ENCODE data around the gene ELF2. TPM values are rescaled to one million over a fixed set of nuclear protein-coding genes. Genes with fewer than 3 reads are reported as not detected.
"Not testable (repeated sequence)": the region's sequence is repeated elsewhere in the genome, so short reads cannot be mapped to it uniquely, and the experiment has no call there.

ELF2 gene
- total RNA-seq, 5 donors from 2014 or later (not counting 1 experiment from before 2014, with no cell fraction given): 52.8 to 78.1 (median 54.0) TPM

- ATAC-seq (replicated peaks in 1 of 4); H3K36me3 Mint-ChIP-seq; H3K4me3 Mint-ChIP-seq; H3K36me3 ChIP-seq (ENCODE audit: control insufficient read depth in 2 of 2, extremely low read depth in 1 of 2, insufficient read depth in 1 of 2, low read length in 1 of 2); H3K27ac ChIP-seq (ENCODE audit: low read length); H3K9me3 ChIP-seq; CTCF ChIA-PET; POLR2A ChIA-PET; H3K27me3 ChIP-seq (replicated peaks in 1 of 2; ENCODE audit: control insufficient read depth in 2 of 2, extremely low read depth in 1 of 2, insufficient read depth in 2 of 2, low read length in 1 of 2); H3K27ac Mint-ChIP-seq; H3K4me1 ChIP-seq (ENCODE audit: control insufficient read depth in 1 of 2, extremely low read depth in 1 of 2, insufficient read depth in 2 of 2, low read length in 2 of 2); H3K9me3 Mint-ChIP-seq; H3K27me3 Mint-ChIP-seq; H3K4me1 Mint-ChIP-seq; H3K4me3 ChIP-seq (ENCODE audit: control insufficient read depth in 1 of 2, extremely low read depth in 1 of 2, low read length in 1 of 2); DNase-seq: not testable (repeated sequence)
- 90% methylated on average over 5 of the region's 10 CpGs for WGBS (ENCODE audit: insufficient coverage)
Observed at GRCh38 chr4:139213633-139214032, 36.6 kb upstream of the ELF2 start.

- H3K4me3 ChIP-seq (ENCODE audit: control insufficient read depth in 1 of 2, extremely low read depth in 1 of 2, low read length in 1 of 2): no peak overlapping the region
- H3K4me1 Mint-ChIP-seq: peaks cover 0 to 12% (median 11%) of the 10 kb centered on the region in 3 donors
- ATAC-seq (replicated peaks in 1 of 4): no peak
- H3K36me3 Mint-ChIP-seq: no peaks in the 10 kb centered on the region
- POLR2A ChIA-PET: interaction anchor here in 1 of 2 donors (0.6 kb wide), 1 partner anchor 115 kb away, joined by 4 read pairs; no protein-coding TSS in a partner anchor
- no peak overlapping the region for H3K4me3 Mint-ChIP-seq
- H3K27ac Mint-ChIP-seq: no peak overlapping the region
- WGBS (ENCODE audit: insufficient coverage): 100% methylated on average over 1 of the region's 3 CpGs
- no peaks in the 10 kb centered on the region for H3K4me1 ChIP-seq (ENCODE audit: control insufficient read depth in 1 of 2, extremely low read depth in 1 of 2, insufficient read depth in 2 of 2, low read length in 2 of 2)
- H3K27me3 Mint-ChIP-seq: no peaks in the 10 kb centered on the region
- no peaks in the 10 kb centered on the region for H3K9me3 ChIP-seq
- CTCF ChIA-PET: interaction anchor here in 1 of 2 donors (0.5 kb wide), 1 partner anchor 196 kb away, joined by 8 read pairs; no protein-coding TSS in a partner anchor
- H3K9me3 Mint-ChIP-seq: no peaks in the 10 kb centered on the region
- DNase-seq: no peak
- H3K36me3 ChIP-seq (ENCODE audit: control insufficient read depth in 2 of 2, extremely low read depth in 1 of 2, insufficient read depth in 1 of 2, low read length in 1 of 2): no peaks in the 10 kb centered on the region
- H3K27ac ChIP-seq (ENCODE audit: low read length): no peak overlapping the region
- no peaks in the 10 kb centered on the region for H3K27me3 ChIP-seq (replicated peaks in 1 of 2; ENCODE audit: control insufficient read depth in 2 of 2, extremely low read depth in 1 of 2, insufficient read depth in 2 of 2, low read length in 1 of 2)
Observed at GRCh38 chr4:139212900-139213299, 35.9 kb upstream of the ELF2 start.

GRCh38 chr4:139210486-139210885 is 33.5 kb upstream of the ELF2 start:
- Mint-ChIP-seq H3K27me3 (no peaks in the 10 kb centered on the region), H3K4me1 (peaks cover 0 to 13% (median 12%) of the 10 kb centered on the region in 3 donors), H3K4me3 (no peak overlapping the region), H3K36me3 (no peaks in the 10 kb centered on the region), H3K9me3 (no peaks in the 10 kb centered on the region), H3K27ac (no peak overlapping the region)
- H3K4me1 ChIP-seq (ENCODE audit: control insufficient read depth in 1 of 2, extremely low read depth in 1 of 2, insufficient read depth in 2 of 2, low read length in 2 of 2): no peaks in the 10 kb centered on the region
- no peaks in the 10 kb centered on the region for H3K36me3 ChIP-seq (ENCODE audit: control insufficient read depth in 2 of 2, extremely low read depth in 1 of 2, insufficient read depth in 1 of 2, low read length in 1 of 2)
- ChIA-PET POLR2A (interaction anchor here in 1 of 2 donors (0.5 kb wide), 2 partner anchors 204 to 443 kb away, joined by 3 read pairs; no protein-coding TSS in a partner anchor), CTCF (interaction anchor here in 1 of 2 donors (0.6 kb wide), 1 partner anchor 22 kb away, joined by 3 read pairs; no protein-coding TSS in a partner anchor)
- no peaks in the 10 kb centered on the region for H3K9me3 ChIP-seq
- H3K4me3 ChIP-seq (ENCODE audit: control insufficient read depth in 1 of 2, extremely low read depth in 1 of 2, low read length in 1 of 2): no peak overlapping the region
- H3K27ac ChIP-seq (ENCODE audit: low read length): no peak overlapping the region
- no peak for ATAC-seq (replicated peaks in 1 of 4)
- H3K27me3 ChIP-seq (replicated peaks in 1 of 2; ENCODE audit: control insufficient read depth in 2 of 2, extremely low read depth in 1 of 2, insufficient read depth in 2 of 2, low read length in 1 of 2): no peaks in the 10 kb centered on the region
- no peak for DNase-seq
- no CpG with 5 or more reads among the region's 1 CpG for WGBS (ENCODE audit: insufficient coverage)

GRCh38 chr4:139209470-139210063 is 32.5 kb upstream of the ELF2 start:
- Mint-ChIP-seq H3K27ac (no peak overlapping the region), H3K36me3 (no peaks in the 10 kb centered on the region), H3K4me1 (peaks cover 0 to 11% (median 9%) of the 10 kb centered on the region in 3 donors), H3K4me3 (no peak overlapping the region), H3K9me3 (no peaks in the 10 kb centered on the region), H3K27me3 (no peaks in the 10 kb centered on the region)
- no peaks in the 10 kb centered on the region for H3K9me3 ChIP-seq
- ATAC-seq (replicated peaks in 1 of 4): no peak
- DNase-seq: no peak
- ChIA-PET POLR2A (interaction anchor here in 1 of 2 donors (0.5 to 0.6 kb wide), 2 partner anchors 44 to 203 kb away, joined by 3 read pairs; no protein-coding TSS in a partner anchor), CTCF (interaction anchor here in 1 of 2 donors (0.8 kb wide), 1 partner anchor 109 kb away, joined by 3 read pairs; no protein-coding TSS in a partner anchor)
- H3K27ac ChIP-seq (ENCODE audit: low read length): no peak overlapping the region
- no peaks in the 10 kb centered on the region for H3K27me3 ChIP-seq (replicated peaks in 1 of 2; ENCODE audit: control insufficient read depth in 2 of 2, extremely low read depth in 1 of 2, insufficient read depth in 2 of 2, low read length in 1 of 2)
- no peak overlapping the region for H3K4me3 ChIP-seq (ENCODE audit: control insufficient read depth in 1 of 2, extremely low read depth in 1 of 2, low read length in 1 of 2)
- H3K4me1 ChIP-seq (ENCODE audit: control insufficient read depth in 1 of 2, extremely low read depth in 1 of 2, insufficient read depth in 2 of 2, low read length in 2 of 2): no peaks in the 10 kb centered on the region
- no peaks in the 10 kb centered on the region for H3K36me3 ChIP-seq (ENCODE audit: control insufficient read depth in 2 of 2, extremely low read depth in 1 of 2, insufficient read depth in 1 of 2, low read length in 1 of 2)
- 100% methylated on average over 2 of the region's 3 CpGs for WGBS (ENCODE audit: insufficient coverage)

- DNase-seq (peak in 4 of 35 experiments; percentile 2 to 35 (median 23)), ATAC-seq (replicated peaks in 1 of 4) (peak in 1 of 4 experiments; percentile 52)
- H3K4me3 ChIP-seq (ENCODE audit: control insufficient read depth in 1 of 2, extremely low read depth in 1 of 2, low read length in 1 of 2): no peak overlapping the region
- no CpG with 5 or more reads among the region's 3 CpGs for WGBS (ENCODE audit: insufficient coverage)
- H3K27ac ChIP-seq (ENCODE audit: low read length): no peak overlapping the region
- H3K4me1 Mint-ChIP-seq: peaks cover 0 to 5% (median 4%) of the 10 kb centered on the region in 3 donors
- H3K9me3 ChIP-seq: no peaks in the 10 kb centered on the region
- ChIA-PET CTCF (interaction anchor here in 1 of 2 donors (0.8 kb wide), 1 partner anchor 108 kb away, joined by 3 read pairs; no protein-coding TSS in a partner anchor), POLR2A (no interaction called here)
- H3K27ac Mint-ChIP-seq: no peak overlapping the region
- H3K4me1 ChIP-seq (ENCODE audit: control insufficient read depth in 1 of 2, extremely low read depth in 1 of 2, insufficient read depth in 2 of 2, low read length in 2 of 2): no peaks in the 10 kb centered on the region
- no peaks in the 10 kb centered on the region for H3K27me3 ChIP-seq (replicated peaks in 1 of 2; ENCODE audit: control insufficient read depth in 2 of 2, extremely low read depth in 1 of 2, insufficient read depth in 2 of 2, low read length in 1 of 2)
- H3K36me3 Mint-ChIP-seq: no peaks in the 10 kb centered on the region
- H3K36me3 ChIP-seq (ENCODE audit: control insufficient read depth in 2 of 2, extremely low read depth in 1 of 2, insufficient read depth in 1 of 2, low read length in 1 of 2): no peaks in the 10 kb centered on the region
- no peaks in the 10 kb centered on the region for H3K27me3 Mint-ChIP-seq
- no peak overlapping the region for H3K4me3 Mint-ChIP-seq
- no peaks in the 10 kb centered on the region for H3K9me3 Mint-ChIP-seq
Observed at GRCh38 chr4:139208404-139208945, 31.5 kb upstream of the ELF2 start.

GRCh38 chr4:139207873-139208403 is 30.9 kb upstream of the ELF2 start:
- POLR2A ChIA-PET: no interaction called here
- no peak overlapping the region for H3K4me3 Mint-ChIP-seq
- no peaks in the 10 kb centered on the region for H3K9me3 ChIP-seq
- no peaks in the 10 kb centered on the region for H3K4me1 ChIP-seq (ENCODE audit: control insufficient read depth in 1 of 2, extremely low read depth in 1 of 2, insufficient read depth in 2 of 2, low read length in 2 of 2)
- H3K36me3 Mint-ChIP-seq: no peaks in the 10 kb centered on the region
- no peak overlapping the region for H3K27ac ChIP-seq (ENCODE audit: low read length)
- ATAC-seq (replicated peaks in 1 of 4) (peak in 1 of 4 experiments; percentile 22), DNase-seq (no peak)
- WGBS (ENCODE audit: insufficient coverage): no CpG with 5 or more reads among the region's 6 CpGs
- no peak overlapping the region for H3K4me3 ChIP-seq (ENCODE audit: control insufficient read depth in 1 of 2, extremely low read depth in 1 of 2, low read length in 1 of 2)
- no peaks in the 10 kb centered on the region for H3K9me3 Mint-ChIP-seq
- peak overlapping the region in 1 of 2 donors; percentile 36 for H3K27ac Mint-ChIP-seq
- no peaks in the 10 kb centered on the region for H3K36me3 ChIP-seq (ENCODE audit: control insufficient read depth in 2 of 2, extremely low read depth in 1 of 2, insufficient read depth in 1 of 2, low read length in 1 of 2)
- H3K27me3 ChIP-seq (replicated peaks in 1 of 2; ENCODE audit: control insufficient read depth in 2 of 2, extremely low read depth in 1 of 2, insufficient read depth in 2 of 2, low read length in 1 of 2): no peaks in the 10 kb centered on the region
- H3K27me3 Mint-ChIP-seq: no peaks in the 10 kb centered on the region
- peaks cover 0 to 5% (median 4%) of the 10 kb centered on the region in 3 donors for H3K4me1 Mint-ChIP-seq
- CTCF ChIA-PET: no interaction called here
